ENCODE measurements around the gene S1PR4. TPM values are rescaled to one million over a fixed set of nuclear protein-coding genes. Genes with fewer than 3 reads are reported as not detected.
A peak's percentile ranks its signal among the peaks of the same experiment; 100 is the strongest.

S1PR4 gene, protein sequence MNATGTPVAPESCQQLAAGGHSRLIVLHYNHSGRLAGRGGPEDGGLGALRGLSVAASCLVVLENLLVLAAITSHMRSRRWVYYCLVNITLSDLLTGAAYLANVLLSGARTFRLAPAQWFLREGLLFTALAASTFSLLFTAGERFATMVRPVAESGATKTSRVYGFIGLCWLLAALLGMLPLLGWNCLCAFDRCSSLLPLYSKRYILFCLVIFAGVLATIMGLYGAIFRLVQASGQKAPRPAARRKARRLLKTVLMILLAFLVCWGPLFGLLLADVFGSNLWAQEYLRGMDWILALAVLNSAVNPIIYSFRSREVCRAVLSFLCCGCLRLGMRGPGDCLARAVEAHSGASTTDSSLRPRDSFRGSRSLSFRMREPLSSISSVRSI
- not detected for polyA plus RNA-seq (2013, experiment 1 of 2; ENCODE audit: insufficient read length)
- not detected for polyA plus RNA-seq (2013, experiment 2 of 2; ENCODE audit: insufficient read length)

DNA sequence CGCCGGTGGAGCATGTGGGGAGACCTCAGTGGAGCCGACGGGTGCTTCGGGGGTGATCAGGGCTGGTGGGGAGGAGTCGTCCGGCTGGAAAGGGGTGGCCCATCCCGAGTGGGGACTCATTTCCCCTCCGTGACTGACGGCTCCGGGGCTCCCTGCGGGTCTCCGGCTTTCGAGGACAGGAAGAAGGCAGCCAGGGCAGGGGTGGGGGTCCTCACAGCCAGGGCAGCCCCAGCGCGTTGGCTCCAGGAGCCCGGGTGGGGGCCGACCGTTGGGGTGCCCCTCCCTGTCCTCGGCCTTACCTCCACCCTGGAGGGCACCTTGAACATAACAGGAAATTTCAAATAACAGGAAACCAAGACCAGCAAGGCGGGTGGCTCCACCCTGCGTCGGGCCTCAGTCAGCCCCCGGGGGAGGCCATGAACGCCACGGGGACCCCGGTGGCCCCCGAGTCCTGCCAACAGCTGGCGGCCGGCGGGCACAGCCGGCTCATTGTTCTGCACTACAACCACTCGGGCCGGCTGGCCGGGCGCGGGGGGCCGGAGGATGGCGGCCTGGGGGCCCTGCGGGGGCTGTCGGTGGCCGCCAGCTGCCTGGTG is at the start of gene S1PR4:
Gene S1PR4 (plus strand): TSS at position 393 of the 596 bp plus-strand sequence. CDS start 24 bp downstream, at position 417.
- DNase-seq = no peak

DNA sequence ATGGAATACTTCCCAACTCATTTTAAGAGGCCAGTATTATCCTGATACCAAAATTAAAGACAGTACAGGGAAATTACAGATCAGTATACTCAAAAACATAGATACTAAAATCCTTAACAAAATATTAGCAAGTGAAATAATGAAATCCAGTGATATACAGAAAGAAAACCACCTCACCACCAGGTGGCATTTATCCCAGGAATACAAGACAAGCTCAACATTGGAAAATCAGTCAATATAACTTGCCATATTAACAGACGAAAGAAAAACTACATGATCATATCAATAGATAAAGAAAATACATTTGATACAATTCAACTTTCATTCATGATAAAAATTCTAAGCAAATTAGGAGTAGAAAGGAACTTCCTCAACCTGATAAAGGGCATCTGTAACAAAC is 49.5 kb upstream of the S1PR4 start:
- peak; percentile 50 for DNase-seq

DNA sequence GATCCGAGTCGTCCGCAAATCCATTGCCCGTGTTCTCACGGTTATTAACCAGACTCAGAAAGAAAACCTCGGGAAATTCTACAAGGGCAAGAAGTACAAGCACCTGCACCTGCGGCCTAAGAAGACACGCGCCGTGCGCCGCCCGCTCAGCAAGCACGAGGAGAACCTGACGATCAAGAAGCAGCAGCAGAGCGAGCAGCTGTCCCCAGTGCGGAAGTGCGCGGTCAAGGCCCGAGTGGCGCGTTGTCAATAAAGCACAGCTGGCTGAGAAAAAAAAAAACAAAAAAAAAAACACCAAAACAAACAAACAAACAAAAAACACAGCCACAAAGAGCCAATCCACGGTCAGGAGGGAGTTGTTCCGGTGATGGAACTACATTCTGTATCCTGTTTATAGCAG is 47.4 kb upstream of the S1PR4 start:
- no peak for DNase-seq

DNA sequence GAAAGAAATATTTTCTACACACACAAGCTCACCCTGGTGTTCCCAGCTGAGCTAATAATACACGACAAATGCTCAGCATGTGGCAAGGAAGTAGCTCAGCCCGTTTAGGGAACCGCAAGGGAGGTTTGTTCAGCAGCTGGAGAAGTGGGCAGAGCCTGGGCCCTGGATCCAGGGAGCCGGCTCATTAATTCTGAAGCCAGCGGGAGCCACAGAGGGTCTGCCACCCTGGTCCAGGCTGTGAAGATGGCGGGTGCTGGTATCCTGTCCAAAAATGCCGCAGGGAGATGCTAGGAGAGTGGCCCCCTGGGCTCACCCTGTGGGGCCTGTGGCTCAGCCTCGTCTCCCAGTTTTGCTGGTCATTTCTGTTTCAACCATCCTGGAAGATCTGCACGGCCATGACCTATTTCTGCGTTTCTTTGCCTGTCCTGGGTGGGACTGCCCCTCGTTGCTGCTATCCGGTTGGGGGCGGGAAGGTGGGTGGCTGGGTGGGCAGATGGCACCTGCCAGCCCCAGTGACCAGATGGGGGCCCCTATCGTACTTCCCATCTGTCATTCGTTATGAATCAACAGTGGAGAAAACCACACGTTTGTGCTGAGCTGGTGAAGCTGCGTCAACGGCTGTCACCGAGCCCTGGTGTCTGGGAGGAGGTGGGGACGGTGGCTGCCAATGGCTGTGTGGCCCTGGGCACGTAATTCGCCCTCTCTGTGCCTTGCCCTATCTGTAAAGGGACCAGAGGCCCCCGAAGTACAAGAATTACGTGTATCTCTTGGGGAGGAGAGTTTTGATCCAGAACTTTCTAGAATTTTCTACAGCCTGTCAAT is 45.4 kb upstream of the S1PR4 start:
- DNase-seq = peak; percentile 46

DNA sequence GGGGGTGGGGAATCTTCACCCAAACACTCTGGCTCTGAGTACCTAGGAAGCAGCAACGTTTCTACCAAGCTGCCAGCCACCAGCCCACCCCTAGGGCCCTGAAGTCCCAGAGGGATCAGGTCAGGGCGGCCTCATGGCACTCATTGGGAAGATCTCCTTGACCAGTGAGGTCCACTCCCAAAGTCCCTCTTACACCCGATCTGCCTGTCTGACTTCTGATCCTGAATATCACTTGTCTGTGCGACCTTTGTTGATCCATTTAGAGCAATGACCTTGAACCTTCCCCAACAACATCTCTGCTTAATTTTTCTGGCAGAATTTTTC is 44.8 kb upstream of the S1PR4 start:
- DNase-seq = no peak

DNA sequence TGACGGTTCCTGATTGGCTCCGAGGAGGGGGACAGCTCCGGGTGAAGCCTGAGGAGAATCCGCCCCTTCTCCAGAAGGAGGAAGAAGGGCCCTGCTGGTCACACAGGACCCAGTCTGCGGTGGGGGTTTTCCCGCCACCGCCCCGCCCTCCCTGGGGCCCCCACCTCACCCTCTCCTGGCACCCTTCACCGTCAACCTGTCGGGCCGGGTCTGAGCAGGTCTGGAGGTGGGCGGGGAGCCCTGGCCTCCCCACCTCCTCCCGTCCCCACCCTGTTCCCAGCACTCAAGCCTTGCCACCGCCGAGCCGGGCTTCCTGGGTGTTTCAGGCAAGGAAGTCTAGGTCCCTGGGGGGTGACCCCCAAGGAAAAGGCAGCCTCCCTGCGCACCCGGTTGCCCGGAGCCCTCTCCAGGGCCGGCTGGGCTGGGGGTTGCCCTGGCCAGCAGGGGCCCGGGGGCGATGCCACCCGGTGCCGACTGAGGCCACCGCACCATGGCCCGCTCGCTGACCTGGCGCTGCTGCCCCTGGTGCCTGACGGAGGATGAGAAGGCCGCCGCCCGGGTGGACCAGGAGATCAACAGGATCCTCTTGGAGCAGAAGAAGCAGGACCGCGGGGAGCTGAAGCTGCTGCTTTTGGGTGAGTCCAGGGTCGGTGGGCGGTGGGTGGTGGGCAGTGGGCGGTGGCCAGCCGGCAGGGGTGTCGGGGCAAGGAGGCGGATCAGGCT is 42.4 kb upstream of the S1PR4 start, which contains the start of gene GNA15:
Gene GNA15 (plus strand): TSS at position 73 of the 723 bp plus-strand sequence. CDS start 418 bp downstream, at position 491.
- DNase-seq = no peak

DNA sequence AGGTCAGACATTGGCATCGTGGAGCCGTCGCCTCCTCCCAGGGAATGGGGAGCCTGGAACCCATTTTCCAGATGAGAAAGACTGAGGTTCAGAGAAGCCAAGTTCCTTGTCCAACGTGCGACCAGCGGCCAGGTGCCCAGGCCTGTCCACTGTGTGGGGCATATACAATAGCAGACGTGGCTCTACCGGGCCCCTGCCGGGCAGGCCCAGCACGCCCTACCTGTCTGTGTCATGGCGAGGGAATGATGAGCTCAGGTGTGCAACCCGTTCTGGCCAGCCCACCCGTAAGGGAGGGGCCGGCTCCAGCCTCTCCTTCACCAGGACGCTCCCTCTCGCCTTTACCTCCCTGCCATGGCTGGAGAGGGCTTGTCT is 41.9 kb upstream of the S1PR4 start:
- DNase-seq = no peak

DNA sequence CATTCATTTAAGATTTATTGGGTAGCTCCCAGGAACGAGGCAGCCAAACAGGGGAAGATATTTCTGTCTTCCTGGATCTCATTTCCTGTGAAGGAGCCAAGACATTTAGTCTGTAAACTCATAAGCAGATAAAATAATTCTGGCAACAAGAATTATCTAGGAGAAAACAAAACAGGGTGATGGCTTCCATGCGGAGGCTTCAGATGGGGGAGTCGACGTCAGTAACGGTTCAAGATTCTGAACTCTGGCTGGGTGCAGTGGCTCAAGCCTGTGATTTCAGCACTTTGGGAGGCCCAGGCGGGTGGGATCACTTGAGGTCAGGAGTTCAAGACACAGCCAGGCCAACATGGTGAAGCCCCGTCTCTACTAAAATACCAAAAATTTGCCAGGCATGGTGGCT is 41.5 kb upstream of the S1PR4 start:
- no peak for DNase-seq

DNA sequence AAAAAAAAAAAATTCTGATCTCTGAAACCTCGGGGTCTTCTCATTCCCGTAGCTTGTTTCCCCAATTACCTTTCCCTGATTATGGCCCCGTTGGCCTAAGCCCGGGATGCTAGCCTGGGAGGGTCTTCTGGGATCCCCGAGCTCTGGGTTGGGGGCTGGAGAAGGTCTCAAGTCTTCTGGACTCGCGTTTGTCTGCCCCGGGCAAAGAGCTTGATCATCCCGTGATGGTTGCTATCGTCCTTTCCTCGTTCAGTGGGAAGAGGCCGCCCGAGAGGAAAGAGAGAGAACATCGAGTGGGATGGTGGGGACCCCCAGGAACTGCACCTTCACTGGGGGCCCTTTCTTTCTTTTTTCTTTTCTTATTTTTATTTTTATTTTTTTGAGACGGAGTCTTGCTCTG is 40.3 kb upstream of the S1PR4 start:
- DNase-seq = no peak

DNA sequence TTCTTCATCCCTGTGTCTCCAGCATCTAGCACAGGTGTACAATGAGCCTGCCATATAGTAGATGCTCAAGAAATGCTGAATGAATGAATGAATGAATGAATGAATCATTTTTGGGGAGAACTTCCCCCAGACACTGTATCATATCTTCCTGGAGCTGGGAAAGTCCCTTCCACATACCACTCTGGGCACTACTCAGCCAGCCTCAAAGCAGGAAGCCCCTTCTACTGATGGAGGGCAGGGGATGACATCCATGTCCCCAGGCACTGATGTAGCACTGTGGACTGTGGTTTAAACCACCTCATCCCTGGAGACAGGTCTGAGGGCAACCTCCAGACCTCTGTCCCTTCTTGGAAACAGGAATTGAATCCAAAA is 37.9 kb upstream of the S1PR4 start:
- no peak for DNase-seq

DNA sequence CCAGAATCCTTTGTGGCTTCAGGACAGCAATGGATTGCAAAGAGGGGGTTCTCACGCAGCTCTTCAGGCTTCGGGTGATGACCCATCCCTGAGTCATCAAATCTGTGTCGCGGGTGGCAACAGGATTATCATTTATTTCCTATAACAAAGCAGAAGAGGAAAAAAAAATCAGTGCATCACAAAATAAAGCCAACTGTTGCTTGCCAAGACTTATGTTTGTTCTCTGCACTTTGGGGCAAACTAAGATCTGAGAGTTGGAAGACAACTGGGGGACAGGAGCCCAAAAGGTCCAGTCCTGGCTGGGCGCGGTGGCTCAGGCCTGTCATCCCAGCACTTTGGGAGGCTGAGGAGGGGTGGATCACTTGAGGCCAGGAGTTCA is 36.3 kb upstream of the S1PR4 start:
- peak; percentile 83 for DNase-seq

DNA sequence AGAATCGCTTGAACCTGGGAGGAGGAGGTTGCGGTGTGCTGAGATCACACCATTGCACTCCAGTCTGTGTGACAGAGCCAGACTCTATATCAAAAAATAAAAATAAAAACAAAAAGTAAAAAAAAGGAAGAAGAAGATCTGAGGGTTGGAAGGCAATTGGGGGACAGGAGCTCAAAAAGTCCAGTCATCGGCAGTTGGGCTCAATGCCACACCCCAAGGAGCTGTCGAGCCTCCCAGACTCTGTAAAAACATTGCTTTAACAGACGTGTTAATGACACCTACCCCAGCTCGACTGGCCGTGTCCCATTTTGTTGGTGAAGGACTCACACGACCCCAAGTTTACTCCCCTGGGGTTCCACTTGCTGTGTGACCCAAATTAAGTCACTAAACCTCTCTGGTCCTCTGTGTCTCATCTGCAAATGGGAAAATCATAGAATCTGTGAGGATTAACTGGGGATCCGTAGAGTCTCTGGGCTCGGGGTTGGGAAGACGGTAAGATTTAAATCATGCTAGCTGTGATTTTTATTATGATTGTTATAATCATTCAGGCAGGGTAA is 35.7 kb upstream of the S1PR4 start:
- no peak for DNase-seq

DNA sequence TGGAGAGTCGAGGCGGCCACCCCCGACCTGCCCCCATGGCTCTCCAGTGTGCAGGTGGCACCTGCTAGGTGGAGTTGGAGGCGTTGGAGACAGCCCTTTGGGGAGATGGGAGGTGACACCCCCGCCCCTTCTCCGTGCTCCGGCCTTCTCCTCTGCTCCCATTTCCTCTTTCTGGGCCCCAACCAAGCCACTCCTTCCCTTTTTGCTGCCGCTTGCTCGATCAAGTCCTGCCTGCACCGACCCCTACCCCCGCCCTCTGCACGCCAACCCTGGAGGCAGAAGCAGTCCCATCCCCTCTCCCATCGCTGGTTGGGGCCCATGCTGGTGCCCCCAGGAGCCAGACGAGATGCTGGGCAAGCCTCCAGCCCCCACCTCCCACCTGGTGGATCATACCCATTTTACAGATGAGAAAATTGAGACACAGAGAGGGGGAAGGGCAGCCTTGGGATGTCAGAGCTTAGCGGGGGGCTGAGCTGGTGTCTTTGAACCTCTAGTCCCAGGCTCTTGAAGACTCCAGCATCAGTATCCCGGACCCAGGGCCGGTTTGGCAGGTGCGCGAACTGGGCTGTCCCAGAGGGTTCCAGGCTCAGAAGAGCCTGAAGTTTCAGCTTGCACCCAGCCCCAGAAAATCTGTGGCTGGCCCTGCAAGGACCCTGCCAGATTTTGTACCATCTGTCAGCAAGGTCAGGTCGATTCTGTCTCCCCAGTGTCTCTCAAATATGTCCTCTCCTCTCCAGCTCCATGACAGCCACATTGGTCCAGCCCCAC is 32.5 kb upstream of the S1PR4 start:
- no peak for DNase-seq

DNA sequence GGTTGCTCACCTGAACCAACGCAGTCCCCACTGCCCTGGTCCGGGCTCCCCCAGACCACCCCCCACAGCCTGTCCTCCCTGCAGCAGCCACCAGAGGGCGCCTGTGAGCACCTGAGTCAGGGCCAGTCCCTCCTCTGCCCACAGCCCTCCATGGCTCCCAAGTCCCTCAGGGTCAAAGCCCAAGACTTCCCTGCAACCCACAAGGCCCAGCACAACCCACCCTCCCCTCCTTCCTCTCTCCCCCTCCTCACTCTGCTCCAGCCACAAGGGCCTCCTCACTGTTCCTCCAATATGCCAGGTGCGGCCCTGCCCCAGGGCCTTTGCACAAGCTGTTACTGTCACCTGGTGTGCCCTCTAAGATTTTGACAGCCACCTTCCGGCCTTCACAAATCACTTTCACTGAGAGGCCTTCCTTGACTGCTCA is 31.9 kb upstream of the S1PR4 start:
- DNase-seq = no peak

DNA sequence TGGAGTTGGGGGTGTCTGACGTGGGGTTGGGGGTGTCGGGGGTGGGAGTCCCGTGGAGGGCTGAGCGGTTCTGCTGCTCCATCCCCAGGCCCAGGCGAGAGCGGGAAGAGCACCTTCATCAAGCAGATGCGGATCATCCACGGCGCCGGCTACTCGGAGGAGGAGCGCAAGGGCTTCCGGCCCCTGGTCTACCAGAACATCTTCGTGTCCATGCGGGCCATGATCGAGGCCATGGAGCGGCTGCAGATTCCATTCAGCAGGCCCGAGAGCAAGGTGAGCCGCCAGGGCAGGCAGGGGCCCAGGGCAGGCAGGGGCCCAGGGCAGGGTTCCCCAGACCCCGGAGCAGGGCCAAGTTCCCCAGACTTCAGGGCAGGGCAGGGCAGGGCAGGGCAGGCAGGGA is 30.1 kb upstream of the S1PR4 start:
- DNase-seq = no peak

DNA sequence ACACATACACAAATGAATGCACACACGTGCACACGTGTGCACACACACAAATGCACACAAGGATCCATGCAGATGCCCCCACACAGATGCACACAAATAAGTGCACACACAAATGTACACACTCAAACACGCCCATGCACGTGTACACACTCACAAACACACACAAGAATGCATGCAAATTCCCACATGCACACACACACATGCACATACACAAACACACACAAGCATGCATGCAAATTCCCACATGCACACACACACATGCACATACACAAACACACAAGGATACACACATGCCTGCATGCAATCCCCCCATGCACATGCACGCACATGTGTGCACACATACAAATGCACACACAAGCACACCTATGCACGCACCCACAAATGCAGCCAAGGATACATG is 29.5 kb upstream of the S1PR4 start:
- no peak for DNase-seq

DNA sequence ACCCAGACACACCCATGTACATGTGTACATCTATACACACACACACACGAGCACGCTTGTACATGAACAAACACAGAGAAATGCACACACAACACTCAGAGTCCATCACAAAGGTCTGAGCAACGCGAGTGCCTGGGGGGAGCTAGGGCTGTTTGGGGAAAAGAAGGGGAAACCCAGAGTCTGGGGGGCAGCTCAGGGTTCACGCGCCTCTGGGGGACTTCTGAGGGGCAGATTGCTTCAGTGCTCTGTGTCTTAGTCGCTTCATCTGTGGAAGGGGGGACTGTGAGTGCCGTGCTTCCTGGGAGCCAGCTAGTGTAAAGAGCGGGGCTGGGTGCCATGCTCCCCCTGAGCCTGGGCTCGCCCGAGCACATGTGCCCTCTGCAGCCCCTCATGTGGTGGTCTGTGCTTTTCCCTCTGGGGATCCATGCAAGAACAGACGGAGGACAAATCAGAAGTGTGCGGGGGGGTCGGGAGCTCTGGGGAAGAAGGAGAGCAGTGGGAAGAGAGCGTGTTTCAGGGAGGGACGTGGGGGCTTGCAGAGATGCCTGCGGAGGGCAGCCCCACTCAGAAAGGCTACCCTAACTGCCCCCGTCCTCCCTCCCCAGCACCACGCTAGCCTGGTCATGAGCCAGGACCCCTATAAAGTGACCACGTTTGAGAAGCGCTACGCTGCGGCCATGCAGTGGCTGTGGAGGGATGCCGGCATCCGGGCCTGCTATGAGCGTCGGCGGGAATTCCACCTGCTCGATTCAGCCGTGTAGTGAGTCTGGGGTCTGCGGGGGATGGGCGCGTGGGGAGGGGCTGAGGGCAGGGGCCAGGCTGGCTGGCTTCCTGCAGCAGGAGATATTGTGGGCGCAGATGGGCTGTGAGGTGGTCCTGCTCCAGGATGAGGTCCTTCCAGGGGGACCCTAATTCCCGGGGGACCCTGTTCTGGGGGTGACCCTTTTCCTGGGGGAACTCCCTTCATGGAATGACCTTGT is 28.8 kb upstream of the S1PR4 start:
- no peak for DNase-seq

DNA sequence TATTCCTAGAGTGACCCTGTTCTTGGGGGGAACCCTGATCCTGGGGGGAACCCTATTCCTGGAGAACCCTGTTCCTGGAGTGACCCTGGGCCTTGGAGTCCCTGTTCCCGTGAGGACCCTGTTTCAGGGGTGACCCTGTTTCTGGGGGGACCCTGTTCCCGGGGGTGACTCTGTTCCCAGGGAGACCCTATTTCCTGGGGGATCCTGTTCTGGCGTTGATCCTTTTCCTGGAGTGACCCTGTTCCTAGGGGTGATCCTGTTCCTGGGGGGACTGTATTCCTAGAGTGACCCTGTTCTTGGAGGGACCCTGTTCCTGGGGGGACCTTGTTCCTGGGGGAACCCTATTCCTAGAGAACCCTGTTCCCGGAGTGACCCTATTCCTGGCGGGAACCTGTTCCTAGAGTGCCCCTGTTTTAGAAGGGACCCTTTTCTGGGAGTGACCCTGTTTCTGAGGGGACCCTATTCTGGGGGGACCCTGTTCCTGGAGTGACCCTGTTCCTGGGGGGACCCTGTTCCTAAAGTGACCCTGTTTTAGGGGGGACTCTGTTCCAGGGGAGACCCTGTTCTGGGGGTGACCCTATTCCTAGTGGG is 27.7 kb upstream of the S1PR4 start:
- no peak for DNase-seq

DNA sequence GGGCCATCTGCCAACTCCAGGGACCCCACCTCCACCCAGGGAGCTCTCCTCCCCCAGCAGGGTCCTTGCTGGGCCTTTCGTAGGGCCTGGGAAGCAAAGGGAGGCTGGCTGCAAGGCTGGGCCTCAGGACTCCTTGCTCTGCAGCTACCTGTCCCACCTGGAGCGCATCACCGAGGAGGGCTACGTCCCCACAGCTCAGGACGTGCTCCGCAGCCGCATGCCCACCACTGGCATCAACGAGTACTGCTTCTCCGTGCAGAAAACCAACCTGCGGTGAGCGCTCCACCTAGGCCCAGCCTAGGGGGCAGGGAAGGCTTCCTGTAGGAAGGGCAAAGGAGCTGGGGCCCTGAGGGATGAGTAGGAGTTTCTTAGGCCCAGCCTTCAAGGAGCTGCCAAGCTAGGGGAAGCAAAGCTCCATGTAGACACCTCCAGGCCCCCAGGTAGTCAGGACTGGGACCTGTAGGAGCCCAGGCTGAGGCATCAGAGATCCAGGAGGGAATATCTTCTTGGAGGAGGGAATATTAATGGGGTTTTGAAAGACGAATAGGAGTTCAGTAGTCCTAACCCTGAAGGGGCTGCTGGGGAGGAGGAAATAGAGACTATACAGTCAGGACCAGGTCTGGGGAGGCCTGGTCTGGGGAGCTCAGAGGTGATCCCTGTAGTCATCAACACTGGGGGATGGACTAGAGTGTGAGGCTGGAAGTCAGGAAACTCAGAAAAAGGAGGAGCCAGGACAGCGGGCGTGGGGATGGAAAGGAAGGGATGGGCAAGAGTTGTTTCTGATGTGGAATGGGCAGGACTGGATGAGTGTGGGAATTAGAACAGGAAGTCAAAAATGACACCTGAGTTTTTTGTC is 26.8 kb upstream of the S1PR4 start:
- no peak for DNase-seq
